ENCODE data around the gene NAV2. TPM values are rescaled to one million over a fixed set of nuclear protein-coding genes. Genes with fewer than 3 reads are reported as not detected.

Gene NAV2
- total RNA-seq, 1 donor from 2014 or later = 9.6 TPM

DNA sequence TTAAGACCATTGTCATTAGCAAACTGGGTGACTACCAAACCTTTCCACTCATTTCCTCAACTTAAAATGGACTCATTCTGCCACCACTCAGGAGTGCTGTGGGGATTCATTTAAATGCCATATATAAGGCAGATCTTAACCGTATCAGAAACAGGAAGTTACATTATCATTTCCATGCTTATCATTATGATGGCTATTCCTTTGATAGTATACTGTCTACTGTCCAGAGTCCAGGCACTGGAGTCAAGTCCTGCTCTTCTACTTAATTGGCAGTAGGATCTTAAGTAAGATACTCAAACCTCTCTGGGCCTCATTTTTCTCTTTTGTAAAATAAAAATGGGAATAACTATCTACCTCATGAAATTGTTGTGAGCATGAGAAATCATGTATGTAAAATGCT, 8.4 kb upstream of the NAV2 start:
- Mint-ChIP-seq H3K9me3 (no peaks in the 10 kb centered on the region), H3K27ac (no peak overlapping the region), H3K4me1 (peaks cover 59% of the 10 kb centered on the region), H3K27me3 (ENCODE audit: insufficient read depth, low read depth) (no peaks in the 10 kb centered on the region), H3K4me3 (no peak overlapping the region), H3K36me3 (no peaks in the 10 kb centered on the region)
- H3K4me3 ChIP-seq = no peak overlapping the region
- H3K79me2 ChIP-seq (ENCODE audit: low read depth) = no peaks in the 10 kb centered on the region
- H3K4me1 ChIP-seq = peaks cover 6% of the 10 kb centered on the region
- H3K9me3 ChIP-seq (ENCODE audit: low read depth) = no peaks in the 10 kb centered on the region
- TF ChIP-seq EZH2phosphoT487 (IDR thresholded peaks at IDR 0.05) (no peak), EZH2 (IDR thresholded peaks at IDR 0.05) (no peak)
- TF ChIP-seq, protein P1, sequence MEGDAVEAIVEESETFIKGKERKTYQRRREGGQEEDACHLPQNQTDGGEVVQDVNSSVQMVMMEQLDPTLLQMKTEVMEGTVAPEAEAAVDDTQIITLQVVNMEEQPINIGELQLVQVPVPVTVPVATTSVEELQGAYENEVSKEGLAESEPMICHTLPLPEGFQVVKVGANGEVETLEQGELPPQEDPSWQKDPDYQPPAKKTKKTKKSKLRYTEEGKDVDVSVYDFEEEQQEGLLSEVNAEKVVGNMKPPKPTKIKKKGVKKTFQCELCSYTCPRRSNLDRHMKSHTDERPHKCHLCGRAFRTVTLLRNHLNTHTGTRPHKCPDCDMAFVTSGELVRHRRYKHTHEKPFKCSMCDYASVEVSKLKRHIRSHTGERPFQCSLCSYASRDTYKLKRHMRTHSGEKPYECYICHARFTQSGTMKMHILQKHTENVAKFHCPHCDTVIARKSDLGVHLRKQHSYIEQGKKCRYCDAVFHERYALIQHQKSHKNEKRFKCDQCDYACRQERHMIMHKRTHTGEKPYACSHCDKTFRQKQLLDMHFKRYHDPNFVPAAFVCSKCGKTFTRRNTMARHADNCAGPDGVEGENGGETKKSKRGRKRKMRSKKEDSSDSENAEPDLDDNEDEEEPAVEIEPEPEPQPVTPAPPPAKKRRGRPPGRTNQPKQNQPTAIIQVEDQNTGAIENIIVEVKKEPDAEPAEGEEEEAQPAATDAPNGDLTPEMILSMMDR (IDR thresholded peaks at IDR 0.05) = no peak
- peaks cover 3% of the 10 kb centered on the region for H3F3A ChIP-seq (ENCODE audit: low read depth)
- H3K27ac ChIP-seq = no peak overlapping the region
- no peak overlapping the region for H3K9ac ChIP-seq
- no peak overlapping the region for H3K4me2 ChIP-seq
- no peaks in the 10 kb centered on the region for H4K20me1 ChIP-seq (ENCODE audit: low read depth)
- H2AFZ ChIP-seq (replicated peaks) = no peak overlapping the region
- DNase-seq (ENCODE audit: low spot score) = no peak
- no peaks in the 10 kb centered on the region for H3K36me3 ChIP-seq
- no peaks in the 10 kb centered on the region for H3K27me3 ChIP-seq

DNA sequence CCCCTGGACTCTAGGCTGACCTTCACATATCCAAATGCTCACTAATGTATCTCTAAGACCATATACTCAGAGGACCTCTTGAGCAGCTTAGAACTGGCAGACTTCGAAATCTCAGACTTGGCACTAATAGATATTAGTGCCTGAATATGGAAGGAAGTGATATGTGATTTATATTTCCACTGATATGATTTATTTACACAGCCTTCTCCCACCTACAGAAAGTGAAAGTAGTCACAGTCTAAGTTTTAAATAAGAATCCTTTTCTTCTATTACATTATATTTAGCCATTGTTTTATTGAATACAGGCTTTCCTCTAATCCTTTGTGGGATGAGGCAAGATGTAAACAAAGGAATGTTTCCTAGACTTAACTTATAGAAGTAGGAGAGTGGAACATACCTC, 6.7 kb upstream of the NAV2 start:
- Mint-ChIP-seq H3K9me3 (no peaks in the 10 kb centered on the region), H3K4me3 (no peak overlapping the region), H3K4me1 (peaks cover 53% of the 10 kb centered on the region), H3K36me3 (no peaks in the 10 kb centered on the region), H3K27me3 (ENCODE audit: insufficient read depth, low read depth) (no peaks in the 10 kb centered on the region), H3K27ac (no peak overlapping the region)
- H3K4me2 ChIP-seq = no peak overlapping the region
- H3K36me3 ChIP-seq = no peaks in the 10 kb centered on the region
- TF ChIP-seq, protein P1 (IDR thresholded peaks at IDR 0.05) = no peak
- no peak for TF ChIP-seq EZH2phosphoT487 (IDR thresholded peaks at IDR 0.05)
- H3K9ac ChIP-seq = no peak overlapping the region
- peaks cover 10% of the 10 kb centered on the region for H3K4me1 ChIP-seq
- H3K27me3 ChIP-seq = peaks cover 15% of the 10 kb centered on the region
- no peaks in the 10 kb centered on the region for H3K9me3 ChIP-seq (ENCODE audit: low read depth)
- DNase-seq (ENCODE audit: low spot score) = no peak
- H3K79me2 ChIP-seq (ENCODE audit: low read depth) = no peaks in the 10 kb centered on the region
- H3F3A ChIP-seq (ENCODE audit: low read depth) = peaks cover 6% of the 10 kb centered on the region
- no peak overlapping the region for H3K4me3 ChIP-seq
- no peaks in the 10 kb centered on the region for H4K20me1 ChIP-seq (ENCODE audit: low read depth)
- no peak overlapping the region for H3K27ac ChIP-seq
- H2AFZ ChIP-seq (replicated peaks) = no peak overlapping the region

DNA sequence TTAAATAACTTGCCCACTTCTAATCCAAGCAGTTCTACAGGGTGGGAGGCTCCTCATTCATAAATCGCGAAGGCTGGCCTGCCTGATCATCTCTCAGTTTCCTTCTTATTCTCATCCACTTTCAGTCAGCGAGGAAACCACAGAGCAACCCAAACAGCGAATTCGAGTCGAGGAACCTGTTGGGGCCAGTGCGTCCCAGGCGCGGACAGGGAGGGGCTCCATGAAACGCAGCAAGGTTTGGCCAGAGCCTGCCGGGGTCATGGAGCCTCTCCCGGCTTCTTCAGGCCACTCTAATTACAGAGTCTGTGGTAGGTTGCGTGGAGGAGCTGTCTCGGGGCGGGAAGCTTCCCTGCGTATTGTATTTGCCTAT, 741 bp upstream of the NAV2 start:
- no peak for TF ChIP-seq EZH2phosphoT487 (IDR thresholded peaks at IDR 0.05)
- TF ChIP-seq, protein P1 (IDR thresholded peaks at IDR 0.05) = no peak
- TF ChIP-seq EZH2 (IDR thresholded peaks at IDR 0.05) = no peak
- Mint-ChIP-seq H3K27ac (peak overlapping the region; percentile 98), H3K36me3 (no peaks in the 10 kb centered on the region), H3K4me1 (peaks cover 51% of the 10 kb centered on the region), H3K4me3 (peak overlapping the region; percentile 86), H3K27me3 (ENCODE audit: insufficient read depth, low read depth) (peaks cover 22% of the 10 kb centered on the region), H3K9me3 (no peaks in the 10 kb centered on the region)
- peaks cover 13% of the 10 kb centered on the region for H4K20me1 ChIP-seq (ENCODE audit: low read depth)
- H3K27ac ChIP-seq = peak overlapping the region; percentile 57
- peak; percentile 72 for DNase-seq (ENCODE audit: low spot score)
- no peaks in the 10 kb centered on the region for H3K9me3 ChIP-seq (ENCODE audit: low read depth)
- H3K36me3 ChIP-seq = no peaks in the 10 kb centered on the region
- H3K4me2 ChIP-seq = peak overlapping the region; percentile 80
- no peak overlapping the region for H3K9ac ChIP-seq
- no peaks in the 10 kb centered on the region for H3K79me2 ChIP-seq (ENCODE audit: low read depth)
- H2AFZ ChIP-seq (replicated peaks) = peak overlapping the region; percentile 82
- peak overlapping the region; percentile 42 for H3K4me3 ChIP-seq
- peaks cover 64% of the 10 kb centered on the region for H3K27me3 ChIP-seq
- H3K4me1 ChIP-seq = peaks cover 34% of the 10 kb centered on the region
- peaks cover 22% of the 10 kb centered on the region for H3F3A ChIP-seq (ENCODE audit: low read depth)

All from neural progenitor cell (in vitro differentiated cells).